Caco-2 (cell line): ENCODE measurements around the gene ZBED4. TPM values are rescaled to one million over a fixed set of nuclear protein-coding genes. Genes with fewer than 3 reads are reported as not detected.
A peak's percentile ranks its signal among the peaks of the same experiment; 100 is the strongest.

Source experiments
- Bru-seq: library from RNA; stranded (reverse); fragments of 400-500 nt; gene quantifications from one replicate; lab custom pipeline; 2021; lab: Mats Ljungman, UMichigan
- BruChase-seq, 2 experiments: library from RNA; stranded (reverse); fragments of 400-500 nt; gene quantifications; one replicate each; lab custom pipeline; 2021; lab: Mats Ljungman, UMichigan
- BruUV-seq: library from RNA; stranded (reverse); fragments of 400-500 nt; replicated peaks from 2 replicates; lab custom pipeline; 2021; lab: Mats Ljungman, UMichigan
- CTCF ChIA-PET: fragments of 300-600 bp; sonication (Branson Sonifier 250); formaldehyde crosslinking; loops from one replicate; lab custom pipeline; 2022; ENCODE audit warnings: antibody characterized with exemption; lab: Charles Lee
- POLR2A ChIA-PET: fragments of 300-600 bp; sonication (Branson Sonifier 250); formaldehyde crosslinking; loops from one replicate; lab custom pipeline; 2022; ENCODE audit warnings: antibody characterized with exemption; lab: Charles Lee
- DNase-seq, 2 experiments: peaks; one replicate each; pipeline versions ENCODE4 v3.0.0 to v3.0.0-alpha.2; 2020 to 2022
- H3K27me3 ChIP-seq: replicated peaks from 2 replicates; pipeline ENCODE4 v1.6.0; 2011; ENCODE audit warnings: low read length; ENCODE audit not compliant: control insufficient read depth, insufficient read depth
- H3K36me3 ChIP-seq: 2 replicates; pipeline ENCODE4 v1.5.1; 2011; ENCODE audit warnings: low read length; ENCODE audit not compliant: control insufficient read depth, insufficient read depth
- H3K4me1 ChIP-seq: fragments of 250-450 bp; sonication (Bioruptor Pico); 2 replicates; pipeline ENCODE4 v1.5.1; 2020; ENCODE audit warnings: mild to moderate bottlenecking
- H3K4me3 ChIP-seq: 2 replicates; pipeline ENCODE4 v1.5.1; 2011; ENCODE audit warnings: low read depth, mild to moderate bottlenecking, control low read depth, low read length
- H3K9me3 ChIP-seq: fragments of 250-450 bp; sonication (Bioruptor Pico); 2 replicates; pipeline ENCODE4 v1.5.1; 2020; ENCODE audit warnings: mild to moderate bottlenecking, moderate library complexity
- H3K27ac Mint-ChIP-seq: one replicate; pipeline ENCODE4 v1.8.0; 2022; ENCODE audit warnings: mixed read lengths; ENCODE audit not compliant: unreplicated experiment
- H3K27me3 Mint-ChIP-seq: one replicate; pipeline ENCODE4 v1.8.0; 2022; ENCODE audit warnings: mixed read lengths; ENCODE audit not compliant: insufficient read depth, unreplicated experiment
- H3K36me3 Mint-ChIP-seq: one replicate; pipeline ENCODE4 v1.8.0; 2022; ENCODE audit warnings: mild to moderate bottlenecking, mixed read lengths; ENCODE audit not compliant: insufficient read depth, unreplicated experiment
- H3K4me1 Mint-ChIP-seq: one replicate; pipeline ENCODE4 v1.8.0; 2022; ENCODE audit warnings: low read depth, mixed read lengths; ENCODE audit not compliant: unreplicated experiment
- H3K4me3 Mint-ChIP-seq: one replicate; pipeline ENCODE4 v1.8.0; 2022; ENCODE audit warnings: mild to moderate bottlenecking, moderate library complexity, mixed read lengths; ENCODE audit not compliant: unreplicated experiment
- H3K9me3 Mint-ChIP-seq: one replicate; pipeline ENCODE4 v1.8.0; 2022; ENCODE audit warnings: mixed read lengths; ENCODE audit not compliant: unreplicated experiment
- intact Hi-C: fragments of 100-400 bp; cut with micrococcal nuclease; formaldehyde crosslinking; loops from one replicate; pipeline ENCODE4 v1.10.0; 2022; ENCODE audit not compliant: unreplicated experiment
- long read RNA-seq: library from polyadenylated mRNA; stranded (forward); transcript quantifications from one replicate; pipeline ENCODE4 v2.0.0, GENCODE V29; 2022
- total RNA-seq: library from RNA; stranded (reverse); gene quantifications from 2 replicates; pipeline ENCODE4 v1.2.3, GENCODE V29; 2022
- TF ChIP-seq, protein P1 (sequence below), 2 experiments: fragments of 200-600 bp in 1 of 2; IDR thresholded peaks; 1 replicate in 1 of 2; 2 replicates in 1 of 2; pipeline versions ENCODE4 v1.5.1 to v1.8.0; 2011 to 2022; ENCODE audit warnings: antibody characterized with exemption in 1 of 2, control low read depth in 1 of 2, inconsistent platforms in 1 of 2, low read depth in 1 of 2, low read length in 1 of 2, mild to moderate bottlenecking in 1 of 2, moderate library complexity in 1 of 2; ENCODE audit not compliant: insufficient read depth in 1 of 2, severe bottlenecking in 1 of 2, unreplicated experiment in 1 of 2

The ZBED4 gene, protein sequence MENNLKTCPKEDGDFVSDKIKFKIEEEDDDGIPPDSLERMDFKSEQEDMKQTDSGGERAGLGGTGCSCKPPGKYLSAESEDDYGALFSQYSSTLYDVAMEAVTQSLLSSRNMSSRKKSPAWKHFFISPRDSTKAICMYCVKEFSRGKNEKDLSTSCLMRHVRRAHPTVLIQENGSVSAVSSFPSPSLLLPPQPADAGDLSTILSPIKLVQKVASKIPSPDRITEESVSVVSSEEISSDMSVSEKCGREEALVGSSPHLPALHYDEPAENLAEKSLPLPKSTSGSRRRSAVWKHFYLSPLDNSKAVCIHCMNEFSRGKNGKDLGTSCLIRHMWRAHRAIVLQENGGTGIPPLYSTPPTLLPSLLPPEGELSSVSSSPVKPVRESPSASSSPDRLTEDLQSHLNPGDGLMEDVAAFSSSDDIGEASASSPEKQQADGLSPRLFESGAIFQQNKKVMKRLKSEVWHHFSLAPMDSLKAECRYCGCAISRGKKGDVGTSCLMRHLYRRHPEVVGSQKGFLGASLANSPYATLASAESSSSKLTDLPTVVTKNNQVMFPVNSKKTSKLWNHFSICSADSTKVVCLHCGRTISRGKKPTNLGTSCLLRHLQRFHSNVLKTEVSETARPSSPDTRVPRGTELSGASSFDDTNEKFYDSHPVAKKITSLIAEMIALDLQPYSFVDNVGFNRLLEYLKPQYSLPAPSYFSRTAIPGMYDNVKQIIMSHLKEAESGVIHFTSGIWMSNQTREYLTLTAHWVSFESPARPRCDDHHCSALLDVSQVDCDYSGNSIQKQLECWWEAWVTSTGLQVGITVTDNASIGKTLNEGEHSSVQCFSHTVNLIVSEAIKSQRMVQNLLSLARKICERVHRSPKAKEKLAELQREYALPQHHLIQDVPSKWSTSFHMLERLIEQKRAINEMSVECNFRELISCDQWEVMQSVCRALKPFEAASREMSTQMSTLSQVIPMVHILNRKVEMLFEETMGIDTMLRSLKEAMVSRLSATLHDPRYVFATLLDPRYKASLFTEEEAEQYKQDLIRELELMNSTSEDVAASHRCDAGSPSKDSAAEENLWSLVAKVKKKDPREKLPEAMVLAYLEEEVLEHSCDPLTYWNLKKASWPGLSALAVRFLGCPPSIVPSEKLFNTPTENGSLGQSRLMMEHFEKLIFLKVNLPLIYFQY
- 17.3 TPM in 2 replicates for total RNA-seq
- percentile 77 among the genes with signal in this experiment for Bru-seq, nascent RNA
- percentile 90 among the genes with signal in this experiment for BruChase-seq, experiment 1, labeled RNA remaining after a 2-hour chase
- percentile 84 among the genes with signal in this experiment for BruChase-seq, experiment 2, labeled RNA remaining after a 6-hour chase
- long read RNA-seq, full-length matches to known transcripts, result 17 of 29 reads
- long read RNA-seq, partial matches to known transcripts, result 0 of 29 reads
- long read RNA-seq, other reads (novel, unspliced or antisense), result 12 of 29 reads

DNA sequence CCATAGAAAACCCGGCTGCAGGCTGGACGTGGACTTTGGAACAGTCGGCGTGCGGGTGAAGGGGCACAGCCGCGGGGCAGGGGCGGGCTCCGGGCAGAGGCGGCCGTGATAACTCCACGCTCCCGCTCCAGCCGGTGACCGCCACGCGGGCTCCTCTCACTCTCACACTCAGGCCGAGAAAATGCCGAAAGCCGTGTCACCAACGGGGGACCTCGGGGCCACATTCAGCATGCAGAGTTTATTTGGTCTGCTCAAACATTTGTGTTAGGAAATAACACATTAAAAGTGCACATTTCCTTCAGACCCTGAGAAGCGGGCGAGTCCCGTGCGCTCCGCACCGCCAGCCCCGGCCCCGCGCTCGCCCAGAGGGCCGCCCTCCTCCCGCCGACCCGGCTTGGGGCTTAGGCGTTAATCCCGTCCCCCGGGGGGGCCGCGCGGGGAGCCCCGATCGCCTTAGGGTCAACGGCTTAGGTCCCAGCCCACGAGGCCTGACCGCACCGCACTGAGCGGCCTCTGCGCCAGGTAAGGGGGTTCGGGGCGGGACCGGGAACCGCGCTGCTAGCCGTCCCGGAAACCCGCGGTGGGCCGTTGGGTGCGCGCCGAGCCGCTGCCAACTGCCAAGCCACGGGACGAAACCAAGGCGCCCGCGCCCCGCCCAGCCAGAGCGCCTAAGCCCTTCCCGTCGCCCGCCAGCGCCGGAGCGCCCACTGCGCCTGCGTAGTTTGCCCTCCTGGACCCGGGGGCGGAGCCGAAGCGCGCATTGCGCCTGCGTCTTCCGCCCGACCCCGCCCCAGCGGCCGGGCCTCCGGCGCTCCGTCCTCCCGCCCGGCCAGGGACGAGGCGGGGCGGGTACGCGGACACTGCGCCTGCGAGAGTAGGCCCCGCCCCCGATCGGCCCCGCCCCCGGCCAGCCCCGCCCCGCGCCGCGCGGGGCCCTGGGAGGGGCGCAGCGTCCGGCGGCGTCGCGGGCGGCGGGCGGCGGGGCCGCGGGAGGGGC, at the start of gene ZBED4:
TSS of gene ZBED4 (plus strand) at position 947 of the 997 bp plus-strand sequence. CDS start 29,819 bp downstream, outside the sequence.
- DNase-seq, result peak; percentile 95 to 99
- BruUV-seq, result TSS peak; percentile 94
- POLR2A ChIA-PET, result no interaction called here
- intact Hi-C loops, result loop anchor here (2.0 kb wide), 1 partner anchor 66 kb away; the partner anchor contains the start of genes ALG12 and CRELD2
- H3K4me3 Mint-ChIP-seq, result peak within 1 kb of the TSS; percentile 90
- peaks cover 22% of the 10 kb centered on the region for H3K4me1 ChIP-seq
- no peaks in the 10 kb centered on the region for H3K9me3 Mint-ChIP-seq
- no peaks in the 10 kb centered on the region for H3K36me3 ChIP-seq
- peaks cover 11% of the 10 kb centered on the region for H3K36me3 Mint-ChIP-seq
- CTCF ChIA-PET, result no interaction called here
- H3K4me3 ChIP-seq, result peak within 1 kb of the TSS; percentile 94
- TF ChIP-seq, protein P1, sequence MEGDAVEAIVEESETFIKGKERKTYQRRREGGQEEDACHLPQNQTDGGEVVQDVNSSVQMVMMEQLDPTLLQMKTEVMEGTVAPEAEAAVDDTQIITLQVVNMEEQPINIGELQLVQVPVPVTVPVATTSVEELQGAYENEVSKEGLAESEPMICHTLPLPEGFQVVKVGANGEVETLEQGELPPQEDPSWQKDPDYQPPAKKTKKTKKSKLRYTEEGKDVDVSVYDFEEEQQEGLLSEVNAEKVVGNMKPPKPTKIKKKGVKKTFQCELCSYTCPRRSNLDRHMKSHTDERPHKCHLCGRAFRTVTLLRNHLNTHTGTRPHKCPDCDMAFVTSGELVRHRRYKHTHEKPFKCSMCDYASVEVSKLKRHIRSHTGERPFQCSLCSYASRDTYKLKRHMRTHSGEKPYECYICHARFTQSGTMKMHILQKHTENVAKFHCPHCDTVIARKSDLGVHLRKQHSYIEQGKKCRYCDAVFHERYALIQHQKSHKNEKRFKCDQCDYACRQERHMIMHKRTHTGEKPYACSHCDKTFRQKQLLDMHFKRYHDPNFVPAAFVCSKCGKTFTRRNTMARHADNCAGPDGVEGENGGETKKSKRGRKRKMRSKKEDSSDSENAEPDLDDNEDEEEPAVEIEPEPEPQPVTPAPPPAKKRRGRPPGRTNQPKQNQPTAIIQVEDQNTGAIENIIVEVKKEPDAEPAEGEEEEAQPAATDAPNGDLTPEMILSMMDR (IDR thresholded peaks at IDR 0.05; ENCODE audit: insufficient read depth in 1 of 2, low read depth in 1 of 2, low read length in 1 of 2, severe bottlenecking in 1 of 2, unreplicated experiment in 1 of 2), result no peak
- peak within 1 kb of the TSS; percentile 90 for H3K27ac Mint-ChIP-seq
- no peaks in the 10 kb centered on the region; the same call in 1 of the 2 replicates for H3K27me3 ChIP-seq
- no peaks in the 10 kb centered on the region for H3K27me3 Mint-ChIP-seq
- H3K4me1 Mint-ChIP-seq, result peaks cover 19% of the 10 kb centered on the region
- H3K9me3 ChIP-seq, result no peaks in the 10 kb centered on the region

DNA sequence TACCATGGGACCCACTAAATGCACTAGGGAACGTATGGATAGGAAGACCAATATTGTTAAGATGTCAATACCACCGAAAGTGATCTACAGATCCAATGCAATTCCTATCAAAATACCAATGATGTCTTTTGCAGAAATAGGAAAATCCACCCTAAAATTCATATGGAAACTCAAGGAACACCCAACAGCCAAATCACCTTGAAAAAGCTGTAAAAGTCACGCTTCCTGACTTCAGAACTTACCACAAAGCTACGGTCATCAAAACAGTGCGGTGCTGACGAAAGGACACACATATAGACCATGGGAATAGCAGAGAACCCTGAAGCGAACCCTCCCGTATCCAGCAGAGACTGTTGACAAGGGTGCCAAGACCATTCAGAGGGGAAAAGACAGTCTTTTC, 46.5 kb upstream of the ZBED4 start:
- DNase-seq, result no peak
- Mint-ChIP-seq H3K27me3 (no peaks in the 10 kb centered on the region), H3K36me3 (peaks cover 70% of the 10 kb centered on the region), H3K9me3 (no peaks in the 10 kb centered on the region), H3K4me1 (peaks cover 15% of the 10 kb centered on the region), H3K27ac (no peak overlapping the region), H3K4me3 (no peak overlapping the region)
- CTCF ChIA-PET, result no interaction called here
- Histone ChIP-seq H3K4me3 (no peak overlapping the region), H3K27me3 (no peaks in the 10 kb centered on the region), H3K4me1 (no peaks in the 10 kb centered on the region), H3K36me3 (peaks cover 1% of the 10 kb centered on the region; the same call in 1 of the 2 replicates), H3K9me3 (no peaks in the 10 kb centered on the region)
- TF ChIP-seq, protein P1 (IDR thresholded peaks at IDR 0.05; ENCODE audit: insufficient read depth in 1 of 2, low read depth in 1 of 2, low read length in 1 of 2, severe bottlenecking in 1 of 2, unreplicated experiment in 1 of 2), result no peak
- POLR2A ChIA-PET, result no interaction called here
- no TSS peak for BruUV-seq
- intact Hi-C loops, result no loop called here
